Retinal pigment epithelial cell (primary cell): ENCODE results near the gene KCNQ5.

Experiments used
- DNase-seq: peaks from one replicate; pipeline ENCODE4 v3.0.0-alpha.2; 2010; ENCODE audit warnings: low read depth
- H3K4me3 ChIP-seq: 2 replicates; pipeline ENCODE4 v1.5.1; 2011; ENCODE audit warnings: mild to moderate bottlenecking, low read length, control low read depth, moderate library complexity
- CTCF ChIP-seq: conservative IDR thresholded peaks from 2 replicates; pipeline ENCODE4 v1.5.1; 2011; ENCODE audit warnings: low read depth, low read length, control low read depth, inconsistent platforms

Gene KCNQ5

GRCh38 chr6:72715119-72715518 is 93.3 kb downstream of the KCNQ5 start:
- no peak for DNase-seq
- no peak for TF ChIP-seq CTCF
- H3K4me3 ChIP-seq, result no peak overlapping the region

GRCh38 chr6:72716916-72717315 is 95.1 kb downstream of the KCNQ5 start:
- DNase-seq, result no peak
- no peak overlapping the region for H3K4me3 ChIP-seq
- TF ChIP-seq CTCF, result no peak

- no peak for DNase-seq
- H3K4me3 ChIP-seq, result no peak overlapping the region
- TF ChIP-seq CTCF, result no peak
Measured at GRCh38 chr6:72720464-72720863, 98.6 kb downstream of the KCNQ5 start.

GRCh38 chr6:72721346-72721745 is 99.5 kb downstream of the KCNQ5 start:
- DNase-seq, result no peak
- TF ChIP-seq CTCF, result no peak
- no peak overlapping the region for H3K4me3 ChIP-seq

GRCh38 chr6:72724545-72724944 is 102.7 kb downstream of the KCNQ5 start:
- no peak overlapping the region for H3K4me3 ChIP-seq
- no peak for TF ChIP-seq CTCF
- DNase-seq, result no peak

GRCh38 chr6:72728706-72729343 is 107.0 kb downstream of the KCNQ5 start:
- TF ChIP-seq CTCF, result no peak
- no peak for DNase-seq
- no peak overlapping the region for H3K4me3 ChIP-seq

GRCh38 chr6:72733045-72733444 is 111.2 kb downstream of the KCNQ5 start:
- TF ChIP-seq CTCF, result no peak
- no peak overlapping the region for H3K4me3 ChIP-seq
- DNase-seq, result no peak
